Measurements from ENCODE around the gene FKBP7.

The FKBP7 gene

GRCh38 chr2:178506949-178507348 lies 28.5 kb upstream of the FKBP7 start:
- H3K36me3 Mint-ChIP-seq (ENCODE audit: low read depth), result peaks cover 43% of the 10 kb centered on the region
- peaks cover 11% of the 10 kb centered on the region for H3K4me1 Mint-ChIP-seq
- no peaks in the 10 kb centered on the region for H3K27me3 Mint-ChIP-seq
- DNase-seq, result no peak
- no peaks in the 10 kb centered on the region for H3K9me3 Mint-ChIP-seq
- no peak for ATAC-seq
- no peak overlapping the region for H3K27ac Mint-ChIP-seq
- H3K4me3 Mint-ChIP-seq, result no peak overlapping the region

DNA sequence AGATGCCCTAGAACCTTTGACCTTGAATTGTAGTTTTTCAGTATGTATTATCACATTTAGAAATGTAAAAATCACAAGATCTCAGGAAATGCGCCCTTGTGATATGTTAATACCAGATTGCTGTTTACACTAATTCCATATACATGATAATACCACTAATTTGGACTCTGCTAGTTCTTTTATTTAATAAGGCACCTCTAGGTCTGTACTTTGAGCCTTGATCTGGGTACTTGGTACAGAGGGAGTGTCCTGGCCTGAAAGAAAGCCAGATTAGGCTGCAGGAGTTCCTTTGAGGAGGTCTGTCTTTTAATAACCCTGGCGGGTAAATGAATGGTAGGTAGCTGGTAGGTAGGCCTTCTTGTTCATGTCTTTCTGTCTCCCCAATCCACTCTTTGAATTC lies 28.1 kb upstream of the FKBP7 start:
- H3K9me3 Mint-ChIP-seq, result no peaks in the 10 kb centered on the region
- peaks cover 44% of the 10 kb centered on the region for H3K36me3 Mint-ChIP-seq (ENCODE audit: low read depth)
- no peak overlapping the region for H3K27ac Mint-ChIP-seq
- H3K4me1 Mint-ChIP-seq, result peaks cover 11% of the 10 kb centered on the region
- no peak overlapping the region for H3K4me3 Mint-ChIP-seq
- ATAC-seq (no peak), DNase-seq (no peak)
- no peaks in the 10 kb centered on the region for H3K27me3 Mint-ChIP-seq

- H3K27me3 Mint-ChIP-seq, result no peaks in the 10 kb centered on the region
- H3K4me1 Mint-ChIP-seq, result peaks cover 11% of the 10 kb centered on the region
- no peak overlapping the region for H3K4me3 Mint-ChIP-seq
- H3K27ac Mint-ChIP-seq, result no peak overlapping the region
- ATAC-seq, result no peak
- no peak for DNase-seq
- peaks cover 47% of the 10 kb centered on the region for H3K36me3 Mint-ChIP-seq (ENCODE audit: low read depth)
- no peaks in the 10 kb centered on the region for H3K9me3 Mint-ChIP-seq
These were observed 27.7 kb upstream of the FKBP7 start for GRCh38 chr2:178506101-178506500.

- Mint-ChIP-seq H3K9me3 (no peaks in the 10 kb centered on the region), H3K27me3 (no peaks in the 10 kb centered on the region), H3K36me3 (ENCODE audit: low read depth) (peaks cover 65% of the 10 kb centered on the region), H3K27ac (no peak overlapping the region), H3K4me1 (peaks cover 8% of the 10 kb centered on the region), H3K4me3 (no peak overlapping the region)
- ATAC-seq (no peak), DNase-seq (no peak)
These were observed 24.4 kb upstream of the FKBP7 start for GRCh38 chr2:178502751-178503150.

GRCh38 chr2:178499640-178500039 lies 21.2 kb upstream of the FKBP7 start:
- ATAC-seq, result no peak
- H3K4me3 Mint-ChIP-seq, result no peak overlapping the region
- no peak for DNase-seq
- H3K4me1 Mint-ChIP-seq, result no peaks in the 10 kb centered on the region
- no peaks in the 10 kb centered on the region for H3K9me3 Mint-ChIP-seq
- no peak overlapping the region for H3K27ac Mint-ChIP-seq
- no peaks in the 10 kb centered on the region for H3K27me3 Mint-ChIP-seq
- H3K36me3 Mint-ChIP-seq (ENCODE audit: low read depth), result peaks cover 71% of the 10 kb centered on the region

- Mint-ChIP-seq H3K27ac (no peak overlapping the region), H3K36me3 (ENCODE audit: low read depth) (peaks cover 68% of the 10 kb centered on the region)
These were observed 19.7 kb upstream of the FKBP7 start for GRCh38 chr2:178498137-178498536.

GRCh38 chr2:178496049-178496448 lies 17.6 kb upstream of the FKBP7 start:
- no peak for ATAC-seq
- peaks cover 60% of the 10 kb centered on the region for H3K36me3 Mint-ChIP-seq (ENCODE audit: low read depth)
- no peaks in the 10 kb centered on the region for H3K9me3 Mint-ChIP-seq
- no peak overlapping the region for H3K4me3 Mint-ChIP-seq
- peaks cover 10% of the 10 kb centered on the region for H3K4me1 Mint-ChIP-seq
- no peak overlapping the region for H3K27ac Mint-ChIP-seq
- H3K27me3 Mint-ChIP-seq, result no peaks in the 10 kb centered on the region
- DNase-seq, result no peak

More at GRCh38 chr2:178498137-178498536, 19.7 kb upstream of the FKBP7 start:
- ATAC-seq (no peak), DNase-seq (no peak)
- Mint-ChIP-seq H3K9me3 (no peaks in the 10 kb centered on the region), H3K4me3 (no peak overlapping the region), H3K4me1 (peaks cover 4% of the 10 kb centered on the region), H3K27me3 (no peaks in the 10 kb centered on the region)

GRCh38 chr2:178491612-178492011 lies 13.2 kb upstream of the FKBP7 start:
- no peak for DNase-seq
- ATAC-seq, result no peak

GRCh38 chr2:178485356-178485755 lies 7.0 kb upstream of the FKBP7 start:
- Mint-ChIP-seq H3K9me3 (no peaks in the 10 kb centered on the region), H3K4me3 (no peak overlapping the region), H3K27me3 (no peaks in the 10 kb centered on the region), H3K4me1 (peaks cover 32% of the 10 kb centered on the region), H3K36me3 (ENCODE audit: low read depth) (peaks cover 27% of the 10 kb centered on the region), H3K27ac (no peak overlapping the region)
- ATAC-seq (no peak), DNase-seq (no peak)

More at GRCh38 chr2:178491612-178492011, 13.2 kb upstream of the FKBP7 start:
- H3K9me3 Mint-ChIP-seq, result no peaks in the 10 kb centered on the region
- H3K4me1 Mint-ChIP-seq, result peaks cover 14% of the 10 kb centered on the region
- peaks cover 53% of the 10 kb centered on the region for H3K36me3 Mint-ChIP-seq (ENCODE audit: low read depth)
- no peaks in the 10 kb centered on the region for H3K27me3 Mint-ChIP-seq
- no peak overlapping the region for H3K4me3 Mint-ChIP-seq
- no peak overlapping the region for H3K27ac Mint-ChIP-seq

GRCh38 chr2:178484245-178485041 lies 6.0 kb upstream of the FKBP7 start:
- H3K36me3 Mint-ChIP-seq (ENCODE audit: low read depth), result peaks cover 21% of the 10 kb centered on the region
- no peak overlapping the region for H3K4me3 Mint-ChIP-seq

DNA sequence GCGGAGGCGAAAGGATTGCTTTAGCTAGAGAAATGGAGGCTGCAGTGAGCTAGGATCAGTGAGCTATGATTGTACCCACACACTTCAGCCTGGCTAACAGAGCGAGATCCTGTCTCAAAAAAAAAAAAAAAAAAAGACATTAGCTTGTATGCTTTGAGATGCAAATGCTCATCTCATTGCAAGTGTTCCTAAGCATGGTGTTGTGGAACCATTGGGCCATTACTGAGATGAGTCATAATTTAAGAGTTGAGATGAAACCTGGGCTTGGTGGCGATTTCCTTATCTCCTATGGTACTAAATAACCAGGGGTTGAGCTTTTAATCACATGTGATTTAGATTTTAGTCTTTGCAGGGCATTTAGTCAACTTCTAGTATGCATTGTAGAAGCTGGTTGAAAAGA lies 4.0 kb upstream of the FKBP7 start:
- H3K4me3 Mint-ChIP-seq, result peak overlapping the region; percentile 90
- H3K4me1 Mint-ChIP-seq, result peaks cover 44% of the 10 kb centered on the region
- H3K36me3 Mint-ChIP-seq (ENCODE audit: low read depth), result peaks cover 17% of the 10 kb centered on the region
- DNase-seq (no peak), ATAC-seq (peak; percentile 1)
- H3K27me3 Mint-ChIP-seq, result no peaks in the 10 kb centered on the region
- H3K27ac Mint-ChIP-seq, result no peak overlapping the region
- H3K9me3 Mint-ChIP-seq, result no peaks in the 10 kb centered on the region

More at GRCh38 chr2:178484245-178485041, 6.0 kb upstream of the FKBP7 start:
- no peak overlapping the region for H3K27ac Mint-ChIP-seq
- ATAC-seq, result no peak
- no peaks in the 10 kb centered on the region for H3K9me3 Mint-ChIP-seq
- no peak for DNase-seq
- peaks cover 37% of the 10 kb centered on the region for H3K4me1 Mint-ChIP-seq
- H3K27me3 Mint-ChIP-seq, result no peaks in the 10 kb centered on the region

GRCh38 chr2:178480227-178481181 lies 2.1 kb upstream of the FKBP7 start, which contains the start of gene PLEKHA3:
Gene PLEKHA3 (plus strand): TSS chr2:178480457. CDS start chr2:178480870, 413 bp downstream.
- H3K4me3 Mint-ChIP-seq, result peak within 1 kb of the TSS; percentile 91

DNA sequence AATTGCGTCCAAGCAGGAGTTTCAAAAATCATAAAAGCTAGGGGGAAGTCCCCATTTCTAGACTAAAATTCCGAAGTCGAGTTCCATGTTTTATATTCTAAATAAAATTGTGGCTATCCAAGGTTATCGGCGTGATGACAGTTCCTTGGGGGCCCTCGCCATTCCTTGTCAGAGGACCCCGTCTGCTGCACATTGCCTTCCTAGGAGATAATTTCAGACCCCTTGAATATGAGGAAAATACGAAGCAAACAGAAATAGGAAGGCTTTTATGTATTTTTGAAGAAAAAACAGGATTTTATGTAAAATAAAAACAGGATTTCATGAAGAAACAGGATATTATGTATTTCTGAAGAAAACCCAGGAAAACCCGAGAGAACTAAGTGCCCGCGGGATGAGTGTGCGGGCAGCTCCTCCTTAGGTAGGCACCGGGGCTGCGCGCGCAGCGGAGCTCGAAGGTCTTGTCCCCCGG lies 1.4 kb upstream of the FKBP7 start:
- ATAC-seq (no peak), DNase-seq (no peak)
- Mint-ChIP-seq H3K36me3 (ENCODE audit: low read depth) (peaks cover 2% of the 10 kb centered on the region), H3K4me3 (peak overlapping the region; percentile 91), H3K27ac (peak overlapping the region; percentile 39), H3K27me3 (no peaks in the 10 kb centered on the region), H3K4me1 (peaks cover 54% of the 10 kb centered on the region), H3K9me3 (no peaks in the 10 kb centered on the region)

More at GRCh38 chr2:178480227-178481181, 2.1 kb upstream of the FKBP7 start, which contains the start of gene PLEKHA3:
- H3K27ac Mint-ChIP-seq, result peak within 1 kb of the TSS; percentile 89
- peak; percentile 82 for DNase-seq
- ATAC-seq, result peak; percentile 74
- no peaks in the 10 kb centered on the region for H3K9me3 Mint-ChIP-seq
- peaks cover 5% of the 10 kb centered on the region for H3K36me3 Mint-ChIP-seq (ENCODE audit: low read depth)
- H3K4me1 Mint-ChIP-seq, result peaks cover 55% of the 10 kb centered on the region
- no peaks in the 10 kb centered on the region for H3K27me3 Mint-ChIP-seq

- H3K27me3 Mint-ChIP-seq, result no peaks in the 10 kb centered on the region
- ATAC-seq, result no peak
- peaks cover 49% of the 10 kb centered on the region for H3K4me1 Mint-ChIP-seq
- H3K27ac Mint-ChIP-seq, result peak overlapping the region; percentile 89
- DNase-seq, result no peak
- no peaks in the 10 kb centered on the region for H3K9me3 Mint-ChIP-seq
- peaks cover 2% of the 10 kb centered on the region for H3K36me3 Mint-ChIP-seq (ENCODE audit: low read depth)
- peak overlapping the region; percentile 91 for H3K4me3 Mint-ChIP-seq
These were observed 846 bp upstream of the FKBP7 start for GRCh38 chr2:178479275-178479616.

Data from activated naive CD8-positive, alpha-beta T cell treated with anti-CD3 and anti-CD28 coated beads, Interleukin-2, amount 50 U/mL, for 24 hours (primary cell).